ENCODE data around the gene COL1A2. TPM values are rescaled to one million over a fixed set of nuclear protein-coding genes. Genes with fewer than 3 reads are reported as not detected.

COL1A2 gene
- total RNA-seq, 1 donor from 2014 or later = 46.9 TPM

GRCh38 chr7:94392393-94392786, 2.3 kb upstream of the COL1A2 start:
- DNase-seq (ENCODE audit: low read depth) = no peak
- Histone ChIP-seq H3K36me3 (ENCODE audit: control insufficient read depth, insufficient read depth, low read length) (no peaks in the 10 kb centered on the region), H3K27me3 (ENCODE audit: control insufficient read depth, insufficient read depth, low read length) (no peaks in the 10 kb centered on the region), H3K4me3 (ENCODE audit: low read depth, low read length) (no peak overlapping the region)
- no peak for FAIRE-seq
- TF ChIP-seq CTCF (IDR thresholded peaks at IDR 0.05; ENCODE audit: insufficient read depth, low read length, severe bottlenecking) = no peak

- H3K36me3 ChIP-seq (ENCODE audit: control insufficient read depth, insufficient read depth, low read length) = no peaks in the 10 kb centered on the region
- TF ChIP-seq CTCF (IDR thresholded peaks at IDR 0.05; ENCODE audit: insufficient read depth, low read length, severe bottlenecking) = no peak
- no peak overlapping the region for H3K4me3 ChIP-seq (ENCODE audit: low read depth, low read length)
- H3K27me3 ChIP-seq (ENCODE audit: control insufficient read depth, insufficient read depth, low read length) = no peaks in the 10 kb centered on the region
- FAIRE-seq (no peak), DNase-seq (ENCODE audit: low read depth) (no peak)
Measured at GRCh38 chr7:94393246-94394108, 1.2 kb upstream of the COL1A2 start.

- no peaks in the 10 kb centered on the region for H3K27me3 ChIP-seq (ENCODE audit: control insufficient read depth, insufficient read depth, low read length)
- TF ChIP-seq CTCF (IDR thresholded peaks at IDR 0.05; ENCODE audit: insufficient read depth, low read length, severe bottlenecking) = no peak
- FAIRE-seq = no peak
- H3K36me3 ChIP-seq (ENCODE audit: control insufficient read depth, insufficient read depth, low read length) = no peaks in the 10 kb centered on the region
- H3K4me3 ChIP-seq (ENCODE audit: low read depth, low read length) = no peak overlapping the region
- no peak for DNase-seq (ENCODE audit: low read depth)
Measured at GRCh38 chr7:94394109-94394436, 622 bp upstream of the COL1A2 start.

GRCh38 chr7:94395141-94396036, 694 bp downstream of the COL1A2 start:
- Histone ChIP-seq H3K36me3 (ENCODE audit: control insufficient read depth, insufficient read depth, low read length) (no peaks in the 10 kb centered on the region), H3K27me3 (ENCODE audit: control insufficient read depth, insufficient read depth, low read length) (no peaks in the 10 kb centered on the region), H3K4me3 (ENCODE audit: low read depth, low read length) (no peak overlapping the region)
- DNase-seq (ENCODE audit: low read depth) = peak; percentile 80
- TF ChIP-seq CTCF (IDR thresholded peaks at IDR 0.05; ENCODE audit: insufficient read depth, low read length, severe bottlenecking) = peak; percentile 70
- peak; percentile 85 for FAIRE-seq

- no peak for TF ChIP-seq CTCF (IDR thresholded peaks at IDR 0.05; ENCODE audit: insufficient read depth, low read length, severe bottlenecking)
- no peak for DNase-seq (ENCODE audit: low read depth)
- no peak overlapping the region for H3K4me3 ChIP-seq (ENCODE audit: low read depth, low read length)
- H3K27me3 ChIP-seq (ENCODE audit: control insufficient read depth, insufficient read depth, low read length) = no peaks in the 10 kb centered on the region
- no peaks in the 10 kb centered on the region for H3K36me3 ChIP-seq (ENCODE audit: control insufficient read depth, insufficient read depth, low read length)
- no peak for FAIRE-seq
Measured at GRCh38 chr7:94396037-94396431, 1.3 kb downstream of the COL1A2 start.
